HG03159 (cell line): Measurements from ENCODE around the gene NOL4L.
"Not testable (repeated sequence)": the region's sequence is repeated elsewhere in the genome, so short reads cannot be mapped to it uniquely, and the experiment has no call there.

Source experiments
- ATAC-seq: cut with Tn5 transposase; IDR thresholded peaks from one replicate; pipeline ENCODE4 v1.9.1; 2021; ENCODE audit warnings: mild to moderate bottlenecking, moderate library complexity; ENCODE audit not compliant: unreplicated experiment

Gene NOL4L

GRCh38 chr20:32597714-32598113, 12.6 kb upstream of the NOL4L start:
- ATAC-seq: no peak

GRCh38 chr20:32596681-32597252, 11.6 kb upstream of the NOL4L start:
- no peak for ATAC-seq

DNA sequence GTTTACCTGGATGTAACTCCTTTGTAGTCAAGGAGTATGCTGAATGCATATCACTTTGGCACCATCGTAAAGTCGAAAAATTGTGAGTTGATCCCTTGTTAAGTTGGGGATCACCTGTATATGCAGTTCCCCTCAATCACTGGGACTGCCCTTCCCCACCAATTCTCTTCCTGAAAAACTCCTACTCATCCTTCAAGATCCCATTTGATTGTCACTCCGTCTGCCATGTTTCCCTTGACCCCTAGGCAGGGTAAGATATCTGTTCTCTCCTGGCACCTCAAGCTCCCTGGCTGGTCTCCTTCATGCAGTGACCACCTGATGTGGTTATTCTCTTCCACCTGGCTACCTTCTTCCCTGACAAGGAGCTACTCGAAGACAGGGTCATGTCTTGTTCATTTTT, 10.0 kb upstream of the NOL4L start:
- no peak for ATAC-seq

GRCh38 chr20:32594669-32595068, 9.5 kb upstream of the NOL4L start:
- ATAC-seq: not testable (repeated sequence)

DNA sequence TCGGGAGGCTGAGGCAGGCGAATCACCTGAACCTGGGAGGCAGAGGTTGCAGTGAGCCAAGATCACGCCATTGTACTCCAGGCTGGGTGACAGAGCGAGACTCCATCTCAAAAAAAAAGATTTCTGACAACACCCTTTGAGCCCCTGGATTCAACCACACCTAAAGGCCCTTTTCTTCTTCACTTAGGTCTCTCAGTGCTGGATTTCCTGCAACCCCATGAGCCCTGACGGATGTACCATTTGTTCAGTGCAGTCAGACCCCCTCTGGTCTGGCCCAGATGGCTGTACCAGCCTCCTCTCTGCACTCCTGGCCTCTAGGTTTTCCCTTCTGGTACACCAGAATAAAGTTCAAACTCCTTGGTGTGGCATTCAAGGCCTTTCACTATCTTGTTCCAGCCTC, 9.1 kb upstream of the NOL4L start:
- no peak for ATAC-seq

DNA sequence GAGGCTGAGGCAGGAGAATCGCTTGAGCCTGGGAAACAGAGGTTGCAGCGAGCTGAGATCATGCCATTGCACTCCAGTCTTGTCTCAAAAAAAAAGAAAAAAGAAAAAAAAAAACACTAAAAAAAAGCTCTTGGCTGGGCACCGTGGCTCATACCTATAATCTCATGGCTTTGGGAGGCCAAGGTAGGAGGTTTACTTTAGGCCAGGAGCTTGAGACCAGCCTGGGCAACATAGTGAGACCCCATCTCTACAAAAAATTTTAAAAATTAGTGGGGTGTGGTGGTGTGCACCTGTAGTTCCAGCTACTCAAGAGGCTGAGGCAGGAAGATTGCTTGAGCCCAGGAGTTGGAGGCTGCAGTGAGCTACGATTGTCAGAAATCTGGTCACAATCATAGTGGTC, 7.5 kb upstream of the NOL4L start:
- ATAC-seq: not testable (repeated sequence)

DNA sequence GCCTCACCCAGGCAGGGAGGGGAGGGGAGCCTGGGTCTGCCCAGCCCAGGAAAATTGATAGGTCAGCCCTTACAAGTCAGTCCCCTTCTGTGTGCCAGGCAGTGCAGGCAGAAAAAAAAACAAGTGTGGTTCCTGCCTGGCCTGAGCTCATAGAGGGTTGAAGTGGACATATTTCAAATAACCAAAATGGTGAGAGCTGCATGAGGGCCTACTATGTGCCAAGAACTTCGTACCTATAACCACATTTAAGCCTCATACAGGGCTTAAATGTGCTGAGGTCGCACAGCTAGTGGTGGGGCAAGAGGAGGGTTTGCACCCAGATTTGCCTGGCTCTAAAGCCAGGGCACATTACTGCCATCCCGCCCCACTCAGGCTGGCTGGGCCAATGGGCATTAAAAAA, 6.9 kb upstream of the NOL4L start:
- ATAC-seq: no peak

- no peak for ATAC-seq
Observed at GRCh38 chr20:32589769-32590168, 4.6 kb upstream of the NOL4L start.

GRCh38 chr20:32589256-32589655, 4.1 kb upstream of the NOL4L start:
- ATAC-seq: no peak

DNA sequence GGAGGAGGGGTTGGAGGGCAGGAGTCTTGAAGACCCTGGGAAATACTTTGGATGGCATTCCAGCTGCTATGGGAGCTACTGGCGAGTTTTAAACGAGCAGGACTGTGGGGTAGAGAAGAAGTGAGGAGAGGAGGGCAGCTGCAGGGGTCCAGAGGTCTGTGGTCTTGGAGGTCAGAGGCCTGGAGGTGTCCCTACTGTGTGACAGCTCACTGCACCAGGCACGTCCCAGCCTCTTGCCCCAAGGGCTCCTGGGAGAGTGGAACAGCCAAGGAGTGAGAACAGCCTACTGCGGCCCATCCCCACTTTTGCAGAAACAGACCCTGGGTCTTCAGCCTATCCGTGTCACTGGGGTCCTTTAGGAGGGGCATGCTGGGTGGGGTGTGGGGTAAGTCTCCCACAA, 2.9 kb upstream of the NOL4L start:
- ATAC-seq: no peak

GRCh38 chr20:32586291-32586690, 1.2 kb upstream of the NOL4L start:
- no peak for ATAC-seq

DNA sequence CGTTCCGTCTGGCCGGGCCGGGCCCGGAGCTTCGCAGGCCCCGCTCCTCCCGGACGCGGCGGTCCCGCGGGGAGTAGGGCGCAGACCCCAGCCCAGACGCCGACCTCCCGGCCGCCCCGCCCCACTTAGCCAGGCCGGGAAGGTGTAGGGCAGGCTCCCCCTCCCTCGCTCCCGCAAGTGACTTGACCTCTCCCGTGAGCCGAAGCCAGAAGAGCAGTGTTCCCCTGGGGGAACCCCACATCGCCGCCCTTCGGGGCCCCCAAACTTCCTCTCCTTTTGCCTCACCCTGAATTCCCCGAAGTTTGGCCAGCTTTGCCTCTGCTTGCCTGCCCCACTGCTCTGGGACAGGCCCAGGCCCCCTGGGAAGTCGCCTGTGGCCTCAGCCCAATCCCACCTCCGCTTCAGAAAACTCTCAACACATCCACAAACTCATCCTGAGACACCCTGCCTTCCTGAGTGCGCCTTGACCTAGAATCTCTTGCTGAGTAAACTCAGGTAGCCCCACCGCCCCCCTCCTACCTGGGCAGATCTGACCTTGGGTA, 524 bp upstream of the NOL4L start:
- ATAC-seq: no peak

GRCh38 chr20:32583581-32584070, 1.5 kb downstream of the NOL4L start:
- ATAC-seq: no peak

- no peak for ATAC-seq
Observed at GRCh38 chr20:32582659-32583580, 2.2 kb downstream of the NOL4L start.

DNA sequence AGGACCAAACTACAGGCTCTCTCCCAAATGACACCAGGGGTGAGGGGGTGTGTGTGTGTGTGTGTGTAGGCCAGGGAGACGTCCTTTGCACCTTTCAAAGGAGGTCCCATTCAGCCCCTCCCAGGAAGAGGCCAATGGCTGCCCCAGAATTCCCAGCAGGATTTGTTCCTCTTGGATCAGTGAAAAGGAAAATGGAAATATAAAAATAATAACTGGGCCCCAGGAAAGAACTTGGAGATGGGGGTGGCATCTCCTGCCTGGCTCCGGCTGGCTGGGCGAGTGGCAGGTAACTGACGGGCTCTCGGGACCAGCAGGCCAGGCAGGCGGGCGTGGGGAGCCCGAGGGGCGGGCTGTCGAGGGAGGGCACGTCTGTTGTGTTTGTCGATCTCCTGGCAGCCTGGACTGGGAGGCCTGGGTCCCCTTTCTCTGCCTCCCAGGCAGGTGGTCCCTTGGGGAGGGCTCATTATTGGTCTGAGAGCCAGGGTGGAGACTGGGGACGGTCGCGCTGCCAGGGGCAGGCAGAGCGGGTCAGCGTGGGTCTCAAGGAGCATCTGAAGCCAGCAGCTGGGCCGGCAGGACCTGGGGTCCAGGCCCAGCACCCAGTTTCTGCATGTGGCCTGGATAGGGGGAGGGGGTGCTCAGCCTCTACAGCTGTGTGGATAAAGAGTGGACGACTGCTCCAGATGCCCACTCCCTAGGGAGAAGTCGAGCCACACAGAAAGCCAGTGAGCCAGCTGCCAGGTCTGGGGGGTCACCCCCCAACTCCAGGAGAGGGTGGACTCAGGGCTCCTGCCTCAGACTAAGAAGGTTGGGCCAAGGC, 3.1 kb downstream of the NOL4L start:
- ATAC-seq: no peak

- ATAC-seq: no peak
Observed at GRCh38 chr20:32580970-32581838, 3.9 kb downstream of the NOL4L start.

- ATAC-seq: no peak
Observed at GRCh38 chr20:32580219-32580969, 4.7 kb downstream of the NOL4L start.

DNA sequence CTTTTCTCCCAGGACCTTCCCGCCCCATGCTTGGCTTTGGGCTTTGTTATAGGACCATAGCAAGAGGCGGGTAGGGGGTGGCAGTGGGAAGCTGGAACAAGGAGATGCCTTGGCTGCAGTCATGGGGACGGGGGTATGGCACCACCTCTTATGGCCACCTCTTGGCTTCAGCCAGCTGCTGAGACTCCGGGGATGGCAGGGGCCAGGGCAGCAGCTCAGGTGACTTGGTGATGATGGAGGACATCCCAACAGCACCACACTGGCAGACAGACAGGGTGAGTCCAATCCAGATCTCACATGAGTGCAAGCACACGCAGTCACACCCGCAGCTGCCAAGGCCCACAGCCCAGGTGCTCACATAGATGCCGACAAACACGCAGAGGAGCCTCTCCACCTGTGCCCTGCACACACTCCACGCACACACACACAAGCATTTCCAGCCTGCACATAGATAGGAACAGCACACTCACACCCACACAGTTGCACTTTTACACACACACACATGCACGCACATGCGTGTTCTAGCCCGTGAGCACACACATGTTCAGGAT, 6.2 kb downstream of the NOL4L start:
- ATAC-seq: no peak

- not testable (repeated sequence) for ATAC-seq
Observed at GRCh38 chr20:32578062-32578461, 7.1 kb downstream of the NOL4L start.
